K562 (cell line): ENCODE data around the gene DTWD2. TPM values are rescaled to one million over a fixed set of nuclear protein-coding genes. Genes with fewer than 3 reads are reported as not detected.

Source experiments
- ESRRB ChIP-seq: fragments of 250-450 bp; sonication (Bioruptor Pico); IDR thresholded peaks from 2 replicates; pipeline ENCODE4 v1.5.0; 2020; ENCODE audit warnings: mild to moderate bottlenecking, moderate library complexity, borderline replicate concordance
- TARDBP ChIP-seq: fragments of 450-650 bp; IDR thresholded peaks from 2 replicates; pipeline ENCODE4 v1.6.1; 2016
- ZNF507 ChIP-seq: conservative IDR thresholded peaks from 2 replicates; pipeline ENCODE4 v1.6.1; 2017; ENCODE audit warnings: missing genetic modification characterization, missing compliant biosample characterization
- polyA plus RNA-seq, 8 experiments: library from polyadenylated mRNA; depleted of rRNA in 4 of 8; stranded (reverse) in 5 of 8; unstranded in 3 of 8; fragments of >200 nt; fragmentation: Nextera tagmentation in 2 of 8; fragmentation: Illumina TruSeq in 1 of 8; extraction: Ambion mirVana in 2 of 8; extraction: Trizol in 1 of 8; gene quantifications; 2 replicates each; pipeline versions ENCODE4 v1.2.1 to v1.2.3, GENCODE V29; 2011 to 2014; ENCODE audit warnings: inconsistent platforms in 1 of 8, missing spikeins in 1 of 8
- total RNA-seq, 7 experiments: library from RNA; depleted of rRNA in 6 of 7; stranded (reverse); fragments of >200 nt in 6 of 7; fragmentation: Illumina TruSeq in 2 of 7; extraction: Trizol in 2 of 7; gene quantifications; 2 replicates each; pipeline versions ENCODE4 v1.2.1 to v1.2.3, GENCODE V29; 2011 to 2021; ENCODE audit warnings: low replicate concordance in 1 of 7
- TF ChIP-seq, protein P1 (sequence below): IDR thresholded peaks from 2 replicates; pipeline ENCODE4 v1.6.1; 2016; ENCODE audit warnings: missing genetic modification characterization, missing compliant biosample characterization
- TF ChIP-seq, protein P2 (sequence below): fragments of 450-650 bp; IDR thresholded peaks from 2 replicates; pipeline ENCODE4 v1.6.1; 2016; ENCODE audit warnings: mild to moderate bottlenecking
- TF ChIP-seq, protein P3 (sequence below): fragments of 250-450 bp; sonication (Bioruptor Pico); IDR thresholded peaks from 2 replicates; pipeline ENCODE4 v1.4.0; 2020; ENCODE audit warnings: mild to moderate bottlenecking, moderate library complexity, borderline replicate concordance

The DTWD2 gene
- total and polyA plus RNA-seq, 9 of the 15 experiments (the other 6 are each of a cell fraction or from before 2014, with no cell fraction given), result 0.99 to 10.8 (median 4.1) TPM

DNA sequence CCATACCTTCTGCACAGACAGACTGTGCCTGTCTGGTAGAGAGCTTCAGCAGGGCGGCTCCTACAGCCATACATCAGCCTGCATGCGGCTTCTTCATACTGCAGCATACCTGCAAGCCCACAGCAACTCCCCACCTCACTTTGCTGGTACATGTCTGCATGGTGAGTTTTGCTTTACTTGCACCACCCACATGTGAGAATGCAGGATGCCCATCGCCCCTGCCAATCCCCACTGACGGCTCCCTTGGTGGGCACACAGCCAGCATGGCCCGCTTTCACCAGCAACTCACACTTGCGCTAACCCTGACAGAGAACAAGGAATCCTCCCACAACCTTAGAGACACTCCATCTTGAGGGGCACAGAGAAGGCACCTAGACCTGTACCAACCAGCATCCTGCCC, 114.9 kb downstream of the DTWD2 start (continued):
- TF ChIP-seq, protein P1, sequence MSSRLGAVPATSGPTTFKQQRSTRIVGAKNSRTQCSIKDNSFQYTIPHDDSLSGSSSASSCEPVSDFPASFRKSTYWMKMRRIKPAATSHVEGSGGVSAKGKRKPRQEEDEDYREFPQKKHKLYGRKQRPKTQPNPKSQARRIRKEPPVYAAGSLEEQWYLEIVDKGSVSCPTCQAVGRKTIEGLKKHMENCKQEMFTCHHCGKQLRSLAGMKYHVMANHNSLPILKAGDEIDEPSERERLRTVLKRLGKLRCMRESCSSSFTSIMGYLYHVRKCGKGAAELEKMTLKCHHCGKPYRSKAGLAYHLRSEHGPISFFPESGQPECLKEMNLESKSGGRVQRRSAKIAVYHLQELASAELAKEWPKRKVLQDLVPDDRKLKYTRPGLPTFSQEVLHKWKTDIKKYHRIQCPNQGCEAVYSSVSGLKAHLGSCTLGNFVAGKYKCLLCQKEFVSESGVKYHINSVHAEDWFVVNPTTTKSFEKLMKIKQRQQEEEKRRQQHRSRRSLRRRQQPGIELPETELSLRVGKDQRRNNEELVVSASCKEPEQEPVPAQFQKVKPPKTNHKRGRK (tag), result no peak
- TF ChIP-seq TARDBP, result no peak
- TF ChIP-seq ZNF507 (tag), result no peak
- TF ChIP-seq, protein P2, sequence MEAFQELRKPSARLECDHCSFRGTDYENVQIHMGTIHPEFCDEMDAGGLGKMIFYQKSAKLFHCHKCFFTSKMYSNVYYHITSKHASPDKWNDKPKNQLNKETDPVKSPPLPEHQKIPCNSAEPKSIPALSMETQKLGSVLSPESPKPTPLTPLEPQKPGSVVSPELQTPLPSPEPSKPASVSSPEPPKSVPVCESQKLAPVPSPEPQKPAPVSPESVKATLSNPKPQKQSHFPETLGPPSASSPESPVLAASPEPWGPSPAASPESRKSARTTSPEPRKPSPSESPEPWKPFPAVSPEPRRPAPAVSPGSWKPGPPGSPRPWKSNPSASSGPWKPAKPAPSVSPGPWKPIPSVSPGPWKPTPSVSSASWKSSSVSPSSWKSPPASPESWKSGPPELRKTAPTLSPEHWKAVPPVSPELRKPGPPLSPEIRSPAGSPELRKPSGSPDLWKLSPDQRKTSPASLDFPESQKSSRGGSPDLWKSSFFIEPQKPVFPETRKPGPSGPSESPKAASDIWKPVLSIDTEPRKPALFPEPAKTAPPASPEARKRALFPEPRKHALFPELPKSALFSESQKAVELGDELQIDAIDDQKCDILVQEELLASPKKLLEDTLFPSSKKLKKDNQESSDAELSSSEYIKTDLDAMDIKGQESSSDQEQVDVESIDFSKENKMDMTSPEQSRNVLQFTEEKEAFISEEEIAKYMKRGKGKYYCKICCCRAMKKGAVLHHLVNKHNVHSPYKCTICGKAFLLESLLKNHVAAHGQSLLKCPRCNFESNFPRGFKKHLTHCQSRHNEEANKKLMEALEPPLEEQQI, result no peak
- TF ChIP-seq ESRRB, result no peak
- TF ChIP-seq, protein P3, sequence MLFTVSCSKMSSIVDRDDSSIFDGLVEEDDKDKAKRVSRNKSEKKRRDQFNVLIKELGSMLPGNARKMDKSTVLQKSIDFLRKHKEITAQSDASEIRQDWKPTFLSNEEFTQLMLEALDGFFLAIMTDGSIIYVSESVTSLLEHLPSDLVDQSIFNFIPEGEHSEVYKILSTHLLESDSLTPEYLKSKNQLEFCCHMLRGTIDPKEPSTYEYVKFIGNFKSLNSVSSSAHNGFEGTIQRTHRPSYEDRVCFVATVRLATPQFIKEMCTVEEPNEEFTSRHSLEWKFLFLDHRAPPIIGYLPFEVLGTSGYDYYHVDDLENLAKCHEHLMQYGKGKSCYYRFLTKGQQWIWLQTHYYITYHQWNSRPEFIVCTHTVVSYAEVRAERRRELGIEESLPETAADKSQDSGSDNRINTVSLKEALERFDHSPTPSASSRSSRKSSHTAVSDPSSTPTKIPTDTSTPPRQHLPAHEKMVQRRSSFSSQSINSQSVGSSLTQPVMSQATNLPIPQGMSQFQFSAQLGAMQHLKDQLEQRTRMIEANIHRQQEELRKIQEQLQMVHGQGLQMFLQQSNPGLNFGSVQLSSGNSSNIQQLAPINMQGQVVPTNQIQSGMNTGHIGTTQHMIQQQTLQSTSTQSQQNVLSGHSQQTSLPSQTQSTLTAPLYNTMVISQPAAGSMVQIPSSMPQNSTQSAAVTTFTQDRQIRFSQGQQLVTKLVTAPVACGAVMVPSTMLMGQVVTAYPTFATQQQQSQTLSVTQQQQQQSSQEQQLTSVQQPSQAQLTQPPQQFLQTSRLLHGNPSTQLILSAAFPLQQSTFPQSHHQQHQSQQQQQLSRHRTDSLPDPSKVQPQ (CRISPR knock-in tag), result no peak
